NT2/D1 (cell line): ENCODE measurements around the gene TAF6.
A peak's percentile ranks its signal among the peaks of the same experiment; 100 is the strongest.

ENCODE experiments used
- DNase-seq: peaks from one replicate; pipeline ENCODE4 v3.0.0-alpha.2; 2011; ENCODE audit warnings: low read depth, low spot score
- H3K27me3 ChIP-seq: 2 replicates; pipeline ENCODE4 v1.6.0; 2011; ENCODE audit warnings: mild to moderate bottlenecking; ENCODE audit not compliant: insufficient read length, insufficient read depth
- H3K36me3 ChIP-seq: 2 replicates; pipeline ENCODE4 v1.6.1; 2011; ENCODE audit warnings: mild to moderate bottlenecking, low read length, mixed read lengths; ENCODE audit not compliant: insufficient read depth, insufficient read length
- H3K4me1 ChIP-seq: 2 replicates; pipeline ENCODE4 v1.5.1; 2011; ENCODE audit not compliant: insufficient read depth, insufficient read length
- H3K4me3 ChIP-seq: 2 replicates; pipeline ENCODE4 v1.5.1; 2011; ENCODE audit warnings: low read depth; ENCODE audit not compliant: insufficient read length
- H3K9ac ChIP-seq: 2 replicates; pipeline ENCODE4 v1.6.0; 2011; ENCODE audit warnings: low read depth; ENCODE audit not compliant: insufficient read length
- H3K9me3 ChIP-seq: 2 replicates; pipeline ENCODE4 v1.5.1; 2011; ENCODE audit warnings: mild to moderate bottlenecking, low read length; ENCODE audit not compliant: insufficient read depth
- SUZ12 ChIP-seq: IDR thresholded peaks from 2 replicates; pipeline ENCODE4 v1.6.1; 2011; ENCODE audit not compliant: insufficient read length, insufficient read depth; ENCODE audit errors: extremely low read depth
- YY1 ChIP-seq: IDR thresholded peaks from 2 replicates; pipeline ENCODE4 v1.6.1; 2011; ENCODE audit not compliant: insufficient read length, insufficient read depth
- ZNF274 ChIP-seq: IDR thresholded peaks from 2 replicates; pipeline ENCODE4 v1.6.1; 2011; ENCODE audit warnings: mild to moderate bottlenecking, low read depth, low read length

The TAF6 gene

GRCh38 chr7:100124301-100125230 is 5.4 kb upstream of the TAF6 start:
- H3K4me3 ChIP-seq: no peak overlapping the region
- TF ChIP-seq YY1 (no peak), SUZ12 (no peak), ZNF274 (no peak)

GRCh38 chr7:100122568-100122967 is 3.4 kb upstream of the TAF6 start:
- TF ChIP-seq SUZ12 (no peak), YY1 (no peak)
- Histone ChIP-seq H3K4me3 (no peak overlapping the region), H3K27me3 (peaks cover under 1% of the 10 kb centered on the region), H3K9ac (no peak overlapping the region), H3K9me3 (no peaks in the 10 kb centered on the region), H3K36me3 (peaks cover 19% of the 10 kb centered on the region), H3K4me1 (peaks cover 7% of the 10 kb centered on the region)
- DNase-seq: no peak

More at GRCh38 chr7:100124301-100125230, 5.4 kb upstream of the TAF6 start:
- peaks cover 7% of the 10 kb centered on the region for H3K4me1 ChIP-seq
- DNase-seq: no peak
- no peaks in the 10 kb centered on the region for H3K9me3 ChIP-seq
- H3K27me3 ChIP-seq: peaks cover 20% of the 10 kb centered on the region
- H3K9ac ChIP-seq: no peak overlapping the region
- peaks cover 19% of the 10 kb centered on the region for H3K36me3 ChIP-seq

- TF ChIP-seq ZNF274: no peak
- TF ChIP-seq SUZ12: no peak
- no peak for TF ChIP-seq YY1
- Histone ChIP-seq H3K9ac (no peak overlapping the region), H3K9me3 (no peaks in the 10 kb centered on the region), H3K36me3 (peaks cover 19% of the 10 kb centered on the region), H3K4me3 (no peak overlapping the region), H3K4me1 (peaks cover 7% of the 10 kb centered on the region), H3K27me3 (no peaks in the 10 kb centered on the region)
- no peak for DNase-seq
Measured at GRCh38 chr7:100122067-100122466, 2.9 kb upstream of the TAF6 start.

- Histone ChIP-seq H3K4me3 (no peak overlapping the region), H3K9me3 (no peaks in the 10 kb centered on the region), H3K36me3 (peaks cover 26% of the 10 kb centered on the region), H3K27me3 (no peaks in the 10 kb centered on the region), H3K4me1 (peaks cover 7% of the 10 kb centered on the region), H3K9ac (peak overlapping the region; percentile 24)
- DNase-seq: no peak
- TF ChIP-seq SUZ12: no peak
- no peak for TF ChIP-seq YY1
- no peak for TF ChIP-seq ZNF274
Measured at GRCh38 chr7:100120733-100121036, 1.5 kb upstream of the TAF6 start.

GRCh38 chr7:100119970-100120732 is 993 bp upstream of the TAF6 start:
- TF ChIP-seq SUZ12 (no peak), YY1 (no peak), ZNF274 (no peak)
- no peak for DNase-seq
- H3K4me3 ChIP-seq: peak overlapping the region; percentile 87
- peak overlapping the region; percentile 79 for H3K9ac ChIP-seq
- peaks cover 5% of the 10 kb centered on the region for H3K4me1 ChIP-seq
- H3K27me3 ChIP-seq: no peaks in the 10 kb centered on the region
- H3K36me3 ChIP-seq: peaks cover 26% of the 10 kb centered on the region
- H3K9me3 ChIP-seq: no peaks in the 10 kb centered on the region

GRCh38 chr7:100118388-100119071 is 628 bp downstream of the TAF6 start:
- Histone ChIP-seq H3K4me3 (peak overlapping the region; percentile 87), H3K9me3 (no peaks in the 10 kb centered on the region), H3K4me1 (no peaks in the 10 kb centered on the region), H3K9ac (peak overlapping the region; percentile 96), H3K27me3 (no peaks in the 10 kb centered on the region), H3K36me3 (peaks cover 29% of the 10 kb centered on the region)
- TF ChIP-seq ZNF274: no peak
- no peak for TF ChIP-seq YY1
- TF ChIP-seq SUZ12: no peak
- DNase-seq: no peak

GRCh38 chr7:100115026-100115425 is 4.1 kb downstream of the TAF6 start:
- DNase-seq: no peak
- no peak for TF ChIP-seq YY1
- no peak for TF ChIP-seq SUZ12
- no peak for TF ChIP-seq ZNF274
- peaks cover 50% of the 10 kb centered on the region for H3K36me3 ChIP-seq
- no peak overlapping the region for H3K4me3 ChIP-seq
- H3K9ac ChIP-seq: no peak overlapping the region
- no peaks in the 10 kb centered on the region for H3K27me3 ChIP-seq
- no peaks in the 10 kb centered on the region for H3K9me3 ChIP-seq
- no peaks in the 10 kb centered on the region for H3K4me1 ChIP-seq
